Measurements from ENCODE around the gene SH3BP1.

Gene SH3BP1

GRCh38 chr22:37659066-37659896 is 19.8 kb downstream of the SH3BP1 start:
- no peak for DNase-seq (ENCODE audit: low read depth)

DNA sequence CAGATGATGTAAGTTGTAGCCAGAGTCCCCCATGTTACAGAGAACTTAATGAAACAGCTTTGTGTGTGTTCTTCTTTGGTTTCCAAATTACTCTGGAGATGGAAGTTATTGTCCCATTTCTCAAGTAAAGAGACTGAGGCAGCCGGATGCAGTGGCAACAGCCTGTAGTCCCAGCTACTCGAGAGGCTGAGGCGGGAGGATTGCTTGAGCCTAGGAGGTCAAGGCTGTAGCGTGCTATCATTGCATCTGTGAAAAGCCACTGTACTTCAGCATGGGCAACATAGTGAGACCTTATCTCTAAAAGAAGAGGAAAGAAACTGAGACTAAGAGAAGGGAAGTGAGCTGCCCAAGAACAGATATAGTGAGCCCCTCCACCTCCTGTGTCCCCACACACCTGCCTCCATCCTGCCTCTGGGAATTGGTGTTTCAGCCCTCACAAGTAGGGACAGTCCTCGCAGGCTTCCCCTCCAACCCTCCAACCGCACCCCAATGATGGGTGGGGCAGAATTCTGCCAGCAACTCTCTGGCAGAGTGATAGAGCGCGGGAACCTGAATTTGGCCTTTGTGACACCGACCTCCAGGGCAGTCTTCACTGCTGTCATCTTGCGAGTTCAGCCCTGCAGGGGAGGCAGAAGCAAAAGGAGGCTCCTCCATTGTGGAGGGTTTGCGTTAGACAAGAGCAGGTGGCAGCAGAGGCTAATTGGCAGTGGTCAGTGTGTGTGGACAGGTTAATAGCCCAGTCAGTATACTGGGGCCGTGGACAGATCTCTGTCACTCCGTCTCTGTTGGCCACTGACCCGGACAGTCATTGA is 20.6 kb downstream of the SH3BP1 start:
- no peak for DNase-seq (ENCODE audit: low read depth)

- no peak for DNase-seq (ENCODE audit: low read depth)
These were observed 21.2 kb downstream of the SH3BP1 start for GRCh38 chr22:37660709-37661045.

GRCh38 chr22:37661160-37661924 is 21.9 kb downstream of the SH3BP1 start:
- no peak for DNase-seq (ENCODE audit: low read depth)

DNA sequence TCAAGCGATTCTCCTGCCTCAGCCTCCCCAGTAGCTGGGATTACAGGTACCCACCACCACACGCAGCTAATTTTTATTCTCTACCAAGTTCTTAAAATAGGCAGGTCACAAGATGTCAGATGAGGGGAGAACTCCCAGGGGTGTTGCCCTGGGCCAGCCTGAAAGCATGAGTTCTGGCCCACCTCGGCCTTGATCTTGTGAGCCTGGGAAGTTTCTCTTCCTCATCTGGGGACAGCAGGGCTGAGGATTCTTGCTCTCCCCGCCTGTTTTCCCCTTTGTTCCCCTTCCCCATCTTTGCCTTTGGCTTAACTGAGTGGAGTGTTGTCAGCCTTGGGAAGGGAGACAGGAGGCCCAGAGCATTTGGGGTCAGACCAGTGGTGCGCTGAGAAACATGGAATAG is 22.6 kb downstream of the SH3BP1 start:
- DNase-seq (ENCODE audit: low read depth), result no peak

- DNase-seq (ENCODE audit: low read depth), result no peak
These were observed 24.2 kb downstream of the SH3BP1 start for GRCh38 chr22:37663521-37664140.

DNA sequence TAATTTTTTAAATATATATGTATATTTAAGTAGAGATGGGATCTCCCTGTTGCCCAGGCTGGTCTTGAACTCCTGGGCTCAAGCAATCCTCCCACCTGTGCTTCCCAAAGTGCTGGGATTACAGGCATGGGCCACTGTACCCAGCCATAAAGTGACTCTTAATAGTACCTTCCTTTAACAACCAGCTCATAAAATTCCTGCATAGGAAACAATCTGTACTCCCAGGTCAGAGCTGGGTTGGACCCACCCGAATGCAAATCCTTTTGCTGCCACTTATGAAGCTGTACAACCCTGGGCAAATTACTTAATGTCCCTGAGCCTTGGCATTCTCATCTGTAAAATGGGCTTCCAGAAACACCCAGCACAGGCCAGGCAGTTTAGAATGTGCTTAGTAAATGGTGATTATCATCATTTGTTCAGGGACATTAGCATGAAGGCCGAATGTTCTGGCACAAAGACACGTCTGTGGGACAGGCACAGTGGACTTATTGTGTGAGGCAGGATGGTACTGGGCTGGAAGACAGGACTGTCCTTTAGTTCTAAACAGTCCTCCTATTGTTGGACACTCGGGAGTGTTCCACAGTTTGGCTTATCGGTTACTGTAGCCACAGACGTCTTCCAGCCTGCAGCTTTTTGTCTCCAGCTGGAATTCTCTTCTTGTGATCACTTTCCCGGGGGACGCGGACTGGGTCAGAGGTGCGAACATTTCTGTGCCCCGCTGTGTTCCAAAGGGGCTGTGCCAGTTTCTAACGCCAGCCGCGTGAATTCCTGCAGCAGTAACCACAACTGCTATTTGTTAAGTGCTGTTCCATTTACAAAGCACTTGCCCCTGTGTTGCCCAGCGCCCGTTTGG is 25.0 kb downstream of the SH3BP1 start:
- no peak for DNase-seq (ENCODE audit: low read depth)

DNA sequence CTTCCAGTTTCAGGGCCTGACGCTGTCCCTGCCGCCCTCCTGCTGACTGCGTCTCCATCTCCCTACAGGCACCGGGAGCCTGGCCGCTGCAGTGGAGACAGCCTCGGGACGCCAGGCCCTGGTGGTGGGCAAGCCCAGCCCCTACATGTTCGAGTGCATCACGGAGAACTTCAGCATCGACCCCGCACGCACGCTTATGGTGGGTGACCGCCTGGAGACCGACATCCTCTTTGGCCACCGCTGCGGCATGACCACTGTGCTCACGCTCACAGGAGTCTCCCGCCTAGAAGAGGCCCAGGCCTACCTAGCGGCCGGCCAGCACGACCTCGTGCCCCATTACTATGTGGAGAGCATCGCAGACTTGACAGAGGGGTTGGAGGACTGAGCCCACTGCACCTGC is 26.0 kb downstream of the SH3BP1 start:
- no peak for DNase-seq (ENCODE audit: low read depth)

DNA sequence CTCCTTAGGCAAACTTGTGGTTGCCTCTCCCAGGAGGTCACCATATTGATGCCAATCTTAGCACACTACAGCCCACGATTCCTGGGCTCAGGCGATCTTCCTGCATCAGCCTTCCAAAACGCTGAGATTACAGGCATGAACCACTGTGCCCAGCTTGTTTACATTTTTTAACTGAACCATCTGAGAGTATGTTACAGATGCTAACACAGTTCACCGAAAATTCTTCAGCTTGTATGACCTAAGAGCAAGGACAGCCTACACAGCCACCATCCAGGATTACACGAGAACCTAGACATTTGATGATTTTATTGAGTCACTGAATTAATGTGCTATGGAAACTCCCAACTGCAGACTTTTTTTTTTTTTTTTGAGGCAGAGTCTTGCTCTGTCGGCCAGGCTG is 30.1 kb downstream of the SH3BP1 start:
- DNase-seq (ENCODE audit: low read depth), result no peak

- DNase-seq (ENCODE audit: low read depth), result no peak
These were observed 32.9 kb downstream of the SH3BP1 start for GRCh38 chr22:37672206-37672919.

DNA sequence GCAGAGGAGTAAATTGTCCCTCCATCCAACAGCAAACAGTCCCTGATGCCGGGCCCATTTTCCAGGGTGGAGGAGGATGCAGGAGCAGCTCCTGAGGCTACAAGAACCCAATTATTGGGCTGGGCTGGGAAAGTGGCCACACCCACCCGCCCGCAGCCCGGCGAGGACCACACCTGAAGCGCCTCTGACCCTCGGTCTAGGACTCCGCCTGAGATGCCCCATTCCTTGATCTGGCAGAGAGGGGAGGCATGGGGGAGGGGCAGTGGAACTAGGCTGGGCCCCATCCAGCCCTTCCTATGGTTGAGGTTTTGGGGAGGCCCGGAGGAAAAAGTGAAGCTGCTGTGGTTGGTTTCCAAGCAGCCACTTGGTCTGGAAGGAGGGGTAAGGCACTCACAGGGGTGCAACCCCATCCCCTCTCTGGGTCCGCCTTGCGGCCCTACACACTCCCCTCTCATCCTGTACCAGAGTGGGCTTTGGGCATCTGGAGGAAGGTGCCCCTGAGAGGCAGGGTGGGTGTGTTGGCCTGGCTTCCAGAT is 33.5 kb downstream of the SH3BP1 start:
- DNase-seq (ENCODE audit: low read depth), result no peak

DNA sequence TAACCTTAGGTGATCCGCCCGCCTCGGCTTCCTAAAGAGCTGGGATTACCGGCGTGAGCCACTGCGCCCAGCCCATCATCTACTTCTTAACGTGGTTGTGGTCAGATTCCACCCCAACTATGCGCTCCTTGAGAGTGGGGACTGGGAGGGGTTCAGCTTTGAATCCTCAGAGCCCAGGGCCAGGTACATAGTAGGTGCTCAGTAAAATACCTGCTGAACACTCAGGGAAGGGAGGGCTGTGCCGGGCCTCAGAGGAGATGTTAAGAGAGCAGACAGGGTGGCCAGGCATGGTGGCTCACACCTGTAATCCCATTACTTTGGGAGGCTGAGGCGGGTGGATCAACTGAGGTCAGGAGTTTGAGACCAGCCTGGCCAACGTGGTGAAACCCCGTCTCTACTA is 34.8 kb downstream of the SH3BP1 start:
- no peak for DNase-seq (ENCODE audit: low read depth)

DNA sequence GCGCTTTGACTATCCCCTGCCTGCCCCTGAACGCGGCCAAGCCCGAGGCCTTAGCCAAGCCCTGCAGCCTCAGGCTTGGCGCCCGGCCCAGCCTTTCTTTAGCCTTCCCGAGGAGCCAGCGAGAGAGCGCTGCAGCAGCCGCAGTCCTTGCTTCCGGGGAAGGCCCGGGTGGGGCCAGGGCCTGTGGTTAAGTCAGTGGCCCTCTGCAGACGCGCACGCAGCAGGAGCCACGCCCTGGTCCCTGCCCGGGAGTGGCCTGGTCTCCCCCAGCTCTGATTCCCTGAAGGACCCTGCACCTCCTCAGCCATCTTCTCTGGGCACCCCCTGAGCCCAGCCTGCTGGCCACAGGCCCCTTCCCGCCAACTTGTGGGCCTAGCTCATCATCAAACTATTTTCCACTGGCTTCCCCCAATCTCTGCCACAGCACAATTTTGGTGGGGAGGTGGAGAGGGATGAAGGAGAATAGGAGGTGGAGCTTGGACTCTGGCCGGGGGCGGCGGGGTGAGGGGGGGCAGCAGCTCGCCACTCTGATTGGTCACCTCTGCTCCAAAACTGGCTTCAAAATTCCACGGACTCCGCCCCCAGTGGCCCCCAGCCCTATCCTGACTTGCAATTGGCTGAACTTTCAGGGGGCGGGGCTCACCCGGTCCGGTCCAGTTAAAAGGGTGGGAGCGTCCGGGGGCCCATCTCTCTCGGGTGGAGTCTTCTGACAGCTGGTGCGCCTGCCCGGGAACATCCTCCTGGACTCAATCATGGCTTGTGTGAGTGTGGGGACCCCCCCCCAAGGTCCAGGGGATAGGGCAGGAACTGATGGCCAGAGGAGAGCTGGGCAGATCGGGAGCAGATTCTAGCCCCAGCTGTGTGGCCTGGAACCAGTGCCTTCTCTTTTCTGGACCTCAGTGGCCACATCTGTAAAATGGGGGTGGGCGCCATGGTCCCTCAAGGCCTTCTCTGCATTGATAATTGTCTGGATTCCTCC is 35.8 kb downstream of the SH3BP1 start, which contains the start of gene LGALS1:
Gene LGALS1, plus strand, starts transcription at position 686 of the 979 bp plus-strand sequence. Its CDS starts 67 bp downstream, at position 753.
- peak; percentile 98 for DNase-seq (ENCODE audit: low read depth)

- no peak for DNase-seq (ENCODE audit: low read depth)
These were observed 36.7 kb downstream of the SH3BP1 start for GRCh38 chr22:37675930-37676735.

DNA sequence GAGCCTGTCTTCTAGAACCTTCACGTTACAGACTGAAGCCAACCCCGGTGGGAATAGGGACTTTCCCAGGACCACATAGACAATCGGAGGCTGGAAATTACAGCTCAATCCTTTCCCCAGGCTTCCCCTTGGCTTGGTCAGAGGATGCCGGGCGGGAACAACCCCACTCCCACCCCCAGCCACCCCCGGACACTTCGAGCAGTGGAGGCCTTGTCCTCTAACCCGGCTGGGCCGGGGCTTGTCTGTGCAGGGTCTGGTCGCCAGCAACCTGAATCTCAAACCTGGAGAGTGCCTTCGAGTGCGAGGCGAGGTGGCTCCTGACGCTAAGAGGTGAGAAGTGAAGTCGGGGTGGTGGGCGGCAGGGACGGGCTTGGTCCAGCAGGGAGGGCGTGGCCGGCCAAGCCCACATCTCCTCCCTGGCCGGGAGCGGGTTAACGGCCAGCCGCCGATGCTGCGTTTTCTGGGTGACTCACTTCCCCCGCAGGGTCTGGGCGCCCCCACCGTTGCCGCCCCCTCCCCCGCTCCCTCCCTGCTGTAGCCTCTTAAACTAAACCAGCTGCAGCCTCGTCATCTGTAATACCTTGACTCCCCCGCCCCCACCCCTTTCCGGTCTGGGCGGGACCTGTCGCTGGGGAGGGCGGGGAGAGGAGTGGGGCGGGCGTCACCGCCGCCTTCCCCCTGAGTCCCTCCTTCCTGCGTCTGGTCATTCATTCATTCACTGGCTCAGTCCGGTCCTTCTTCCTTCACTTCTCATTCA is 37.4 kb downstream of the SH3BP1 start:
- peak; percentile 97 for DNase-seq (ENCODE audit: low read depth)

GRCh38 chr22:37677493-37677974 is 38.1 kb downstream of the SH3BP1 start:
- DNase-seq (ENCODE audit: low read depth), result no peak

DNA sequence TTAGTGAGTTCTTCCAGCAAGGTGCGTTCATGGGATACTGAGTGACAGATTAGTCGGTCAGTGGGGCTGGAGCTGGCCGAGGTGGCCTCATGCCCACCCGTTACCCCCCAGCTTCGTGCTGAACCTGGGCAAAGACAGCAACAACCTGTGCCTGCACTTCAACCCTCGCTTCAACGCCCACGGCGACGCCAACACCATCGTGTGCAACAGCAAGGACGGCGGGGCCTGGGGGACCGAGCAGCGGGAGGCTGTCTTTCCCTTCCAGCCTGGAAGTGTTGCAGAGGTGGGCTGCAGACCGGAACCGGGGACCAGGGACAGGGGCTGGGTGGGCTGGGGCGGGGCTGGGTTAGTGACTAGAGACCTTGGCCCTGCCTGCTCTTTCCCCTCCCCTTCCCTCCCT is 38.9 kb downstream of the SH3BP1 start:
- no peak for DNase-seq (ENCODE audit: low read depth)

Data from fibroblast of the conjunctiva (primary cell).